H1 (cell line): ENCODE data around the gene TEX38. TPM values are rescaled to one million over a fixed set of nuclear protein-coding genes. Genes with fewer than 3 reads are reported as not detected.

ENCODE experiments used
- polyA plus RNA-seq, 7 experiments: library from polyadenylated mRNA; depleted of rRNA in 3 of 7; stranded (reverse) in 5 of 7; unstranded in 2 of 7; fragments of >200 nt in 5 of 7; fragments of 200-250 nt in 2 of 7; gene quantifications; 1 replicate in 5 of 7; 2 replicates in 1 of 7; 4 replicates in 1 of 7; pipeline versions ENCODE4 v1.2.1 to v1.2.3, GENCODE V29; 2011 to 2013; ENCODE audit warnings: missing spikeins in 2 of 7, mixed read lengths in 2 of 7
- total RNA-seq: library from RNA; stranded (reverse); fragmentation: NEBNext Ultra II Directional; extraction: Animal tissue kit (Norgen Biotek cat#: 25700); gene quantifications from 2 replicates; pipeline ENCODE4 v1.2.1, GENCODE V29; 2021
- TF ChIP-seq, protein P1 (sequence below): fragments of 300-600 bp; sonication (generic); IDR thresholded peaks from 2 replicates; pipeline ENCODE4 v1.7.1; 2012; ENCODE audit warnings: low read length, moderate library complexity, mild to moderate bottlenecking, inconsistent platforms; ENCODE audit not compliant: insufficient replicate concordance

The TEX38 gene
- total and polyA plus RNA-seq, 2 of the 8 experiments (the other 6 are each of a cell fraction or from before 2014, with no cell fraction given), result 0.33 TPM; not detected in 1

DNA sequence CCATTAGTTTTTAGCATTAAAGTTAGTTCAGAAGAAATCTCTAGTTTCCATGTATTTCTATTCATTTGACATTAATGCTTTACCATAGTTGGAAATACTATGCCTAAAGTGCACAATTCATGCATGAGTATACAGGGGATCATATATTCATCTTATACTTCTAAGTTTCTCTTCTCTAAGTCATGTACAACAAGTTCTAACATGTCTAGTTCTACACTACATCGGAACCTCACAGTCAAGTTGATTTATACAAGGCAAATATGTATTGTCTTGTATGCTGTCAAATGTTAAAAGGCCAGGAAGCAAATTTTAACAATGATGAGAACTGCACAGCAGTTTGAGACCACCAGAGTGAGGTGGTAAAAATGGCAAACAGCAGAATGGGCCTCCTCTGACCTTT, 32.1 kb upstream of the TEX38 start (continued):
- TF ChIP-seq, protein P1, sequence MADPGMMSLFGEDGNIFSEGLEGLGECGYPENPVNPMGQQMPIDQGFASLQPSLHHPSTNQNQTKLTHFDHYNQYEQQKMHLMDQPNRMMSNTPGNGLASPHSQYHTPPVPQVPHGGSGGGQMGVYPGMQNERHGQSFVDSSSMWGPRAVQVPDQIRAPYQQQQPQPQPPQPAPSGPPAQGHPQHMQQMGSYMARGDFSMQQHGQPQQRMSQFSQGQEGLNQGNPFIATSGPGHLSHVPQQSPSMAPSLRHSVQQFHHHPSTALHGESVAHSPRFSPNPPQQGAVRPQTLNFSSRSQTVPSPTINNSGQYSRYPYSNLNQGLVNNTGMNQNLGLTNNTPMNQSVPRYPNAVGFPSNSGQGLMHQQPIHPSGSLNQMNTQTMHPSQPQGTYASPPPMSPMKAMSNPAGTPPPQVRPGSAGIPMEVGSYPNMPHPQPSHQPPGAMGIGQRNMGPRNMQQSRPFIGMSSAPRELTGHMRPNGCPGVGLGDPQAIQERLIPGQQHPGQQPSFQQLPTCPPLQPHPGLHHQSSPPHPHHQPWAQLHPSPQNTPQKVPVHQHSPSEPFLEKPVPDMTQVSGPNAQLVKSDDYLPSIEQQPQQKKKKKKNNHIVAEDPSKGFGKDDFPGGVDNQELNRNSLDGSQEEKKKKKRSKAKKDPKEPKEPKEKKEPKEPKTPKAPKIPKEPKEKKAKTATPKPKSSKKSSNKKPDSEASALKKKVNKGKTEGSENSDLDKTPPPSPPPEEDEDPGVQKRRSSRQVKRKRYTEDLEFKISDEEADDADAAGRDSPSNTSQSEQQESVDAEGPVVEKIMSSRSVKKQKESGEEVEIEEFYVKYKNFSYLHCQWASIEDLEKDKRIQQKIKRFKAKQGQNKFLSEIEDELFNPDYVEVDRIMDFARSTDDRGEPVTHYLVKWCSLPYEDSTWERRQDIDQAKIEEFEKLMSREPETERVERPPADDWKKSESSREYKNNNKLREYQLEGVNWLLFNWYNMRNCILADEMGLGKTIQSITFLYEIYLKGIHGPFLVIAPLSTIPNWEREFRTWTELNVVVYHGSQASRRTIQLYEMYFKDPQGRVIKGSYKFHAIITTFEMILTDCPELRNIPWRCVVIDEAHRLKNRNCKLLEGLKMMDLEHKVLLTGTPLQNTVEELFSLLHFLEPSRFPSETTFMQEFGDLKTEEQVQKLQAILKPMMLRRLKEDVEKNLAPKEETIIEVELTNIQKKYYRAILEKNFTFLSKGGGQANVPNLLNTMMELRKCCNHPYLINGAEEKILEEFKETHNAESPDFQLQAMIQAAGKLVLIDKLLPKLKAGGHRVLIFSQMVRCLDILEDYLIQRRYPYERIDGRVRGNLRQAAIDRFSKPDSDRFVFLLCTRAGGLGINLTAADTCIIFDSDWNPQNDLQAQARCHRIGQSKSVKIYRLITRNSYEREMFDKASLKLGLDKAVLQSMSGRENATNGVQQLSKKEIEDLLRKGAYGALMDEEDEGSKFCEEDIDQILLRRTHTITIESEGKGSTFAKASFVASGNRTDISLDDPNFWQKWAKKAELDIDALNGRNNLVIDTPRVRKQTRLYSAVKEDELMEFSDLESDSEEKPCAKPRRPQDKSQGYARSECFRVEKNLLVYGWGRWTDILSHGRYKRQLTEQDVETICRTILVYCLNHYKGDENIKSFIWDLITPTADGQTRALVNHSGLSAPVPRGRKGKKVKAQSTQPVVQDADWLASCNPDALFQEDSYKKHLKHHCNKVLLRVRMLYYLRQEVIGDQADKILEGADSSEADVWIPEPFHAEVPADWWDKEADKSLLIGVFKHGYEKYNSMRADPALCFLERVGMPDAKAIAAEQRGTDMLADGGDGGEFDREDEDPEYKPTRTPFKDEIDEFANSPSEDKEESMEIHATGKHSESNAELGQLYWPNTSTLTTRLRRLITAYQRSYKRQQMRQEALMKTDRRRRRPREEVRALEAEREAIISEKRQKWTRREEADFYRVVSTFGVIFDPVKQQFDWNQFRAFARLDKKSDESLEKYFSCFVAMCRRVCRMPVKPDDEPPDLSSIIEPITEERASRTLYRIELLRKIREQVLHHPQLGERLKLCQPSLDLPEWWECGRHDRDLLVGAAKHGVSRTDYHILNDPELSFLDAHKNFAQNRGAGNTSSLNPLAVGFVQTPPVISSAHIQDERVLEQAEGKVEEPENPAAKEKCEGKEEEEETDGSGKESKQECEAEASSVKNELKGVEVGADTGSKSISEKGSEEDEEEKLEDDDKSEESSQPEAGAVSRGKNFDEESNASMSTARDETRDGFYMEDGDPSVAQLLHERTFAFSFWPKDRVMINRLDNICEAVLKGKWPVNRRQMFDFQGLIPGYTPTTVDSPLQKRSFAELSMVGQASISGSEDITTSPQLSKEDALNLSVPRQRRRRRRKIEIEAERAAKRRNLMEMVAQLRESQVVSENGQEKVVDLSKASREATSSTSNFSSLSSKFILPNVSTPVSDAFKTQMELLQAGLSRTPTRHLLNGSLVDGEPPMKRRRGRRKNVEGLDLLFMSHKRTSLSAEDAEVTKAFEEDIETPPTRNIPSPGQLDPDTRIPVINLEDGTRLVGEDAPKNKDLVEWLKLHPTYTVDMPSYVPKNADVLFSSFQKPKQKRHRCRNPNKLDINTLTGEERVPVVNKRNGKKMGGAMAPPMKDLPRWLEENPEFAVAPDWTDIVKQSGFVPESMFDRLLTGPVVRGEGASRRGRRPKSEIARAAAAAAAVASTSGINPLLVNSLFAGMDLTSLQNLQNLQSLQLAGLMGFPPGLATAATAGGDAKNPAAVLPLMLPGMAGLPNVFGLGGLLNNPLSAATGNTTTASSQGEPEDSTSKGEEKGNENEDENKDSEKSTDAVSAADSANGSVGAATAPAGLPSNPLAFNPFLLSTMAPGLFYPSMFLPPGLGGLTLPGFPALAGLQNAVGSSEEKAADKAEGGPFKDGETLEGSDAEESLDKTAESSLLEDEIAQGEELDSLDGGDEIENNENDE, result no peak
